ENCODE measurements around the gene MRPL23.

Gene MRPL23

DNA sequence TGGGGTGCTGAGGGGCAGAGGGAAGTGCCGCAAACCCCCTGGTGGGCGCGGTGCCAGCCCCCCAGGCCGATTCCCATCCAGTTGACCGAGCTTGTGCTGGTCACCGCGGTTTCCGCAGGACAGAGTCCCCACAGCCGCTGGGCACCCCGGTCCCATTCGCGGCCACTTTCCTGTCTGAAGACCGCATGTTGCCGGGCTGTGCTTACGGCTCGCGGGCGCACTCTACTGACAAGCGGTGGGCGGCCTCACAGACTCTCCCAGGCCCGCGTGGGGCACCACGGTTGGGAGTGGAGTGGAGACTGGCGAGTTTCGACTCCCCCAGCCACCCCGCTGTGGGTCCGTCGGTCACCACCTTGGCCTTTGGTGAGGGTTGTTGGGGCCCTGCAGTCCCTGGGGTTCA lies 51.2 kb downstream of the MRPL23 start:
- DNase-seq = no peak

DNA sequence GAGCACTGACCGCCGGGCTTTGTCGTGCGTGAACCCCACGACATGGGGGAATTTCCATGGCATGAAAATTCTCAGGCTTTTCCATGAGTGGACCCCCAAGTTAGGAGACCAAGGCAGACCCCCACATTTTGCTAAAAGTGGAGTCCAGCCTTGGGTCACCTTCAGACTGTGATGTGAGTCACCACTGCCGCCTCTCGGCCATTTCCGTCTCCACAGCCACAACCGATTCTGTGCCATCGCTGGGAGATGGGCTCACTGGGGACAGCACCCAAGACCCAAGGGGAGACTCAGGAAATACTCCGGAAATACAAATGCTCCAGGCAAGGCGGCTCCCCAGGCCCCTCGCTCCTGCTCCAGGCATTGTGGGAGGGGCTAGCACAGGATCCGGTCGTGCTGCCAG lies 51.7 kb downstream of the MRPL23 start:
- DNase-seq = no peak

DNA sequence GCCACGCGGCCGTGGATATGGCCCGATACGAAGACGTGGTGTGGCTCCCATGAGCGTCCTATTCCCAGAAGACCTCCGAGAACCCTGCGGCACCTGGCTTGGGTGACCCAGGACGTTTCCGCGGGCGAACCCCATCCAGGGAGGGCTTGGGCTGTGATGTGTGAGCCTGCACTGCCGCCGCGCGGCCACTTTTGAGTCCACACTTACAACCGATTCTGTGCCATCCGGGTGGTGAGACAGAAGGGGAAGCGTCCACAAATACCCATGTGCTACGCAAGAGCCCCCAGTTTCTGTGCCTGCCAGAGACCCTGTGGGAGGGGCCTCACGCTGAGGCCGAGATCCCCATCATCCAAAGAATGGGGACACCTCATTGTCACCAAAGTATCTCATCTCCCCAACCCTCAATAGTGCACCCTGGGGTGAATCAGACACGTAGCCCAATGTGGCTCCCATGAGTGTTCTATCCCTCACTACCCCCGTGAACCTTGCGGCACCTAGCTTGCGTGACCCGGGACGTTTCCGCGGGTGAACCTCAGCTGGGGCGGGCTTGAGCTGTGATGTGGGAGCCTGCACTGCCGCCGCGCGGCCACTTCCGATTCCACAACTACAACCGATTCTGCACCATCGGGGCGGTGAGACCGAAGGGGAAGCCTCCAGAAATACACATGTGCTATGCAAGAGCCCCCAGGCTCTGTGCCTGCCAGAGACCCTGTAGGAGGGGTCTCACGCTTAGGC lies 55.1 kb downstream of the MRPL23 start:
- DNase-seq = no peak

DNA sequence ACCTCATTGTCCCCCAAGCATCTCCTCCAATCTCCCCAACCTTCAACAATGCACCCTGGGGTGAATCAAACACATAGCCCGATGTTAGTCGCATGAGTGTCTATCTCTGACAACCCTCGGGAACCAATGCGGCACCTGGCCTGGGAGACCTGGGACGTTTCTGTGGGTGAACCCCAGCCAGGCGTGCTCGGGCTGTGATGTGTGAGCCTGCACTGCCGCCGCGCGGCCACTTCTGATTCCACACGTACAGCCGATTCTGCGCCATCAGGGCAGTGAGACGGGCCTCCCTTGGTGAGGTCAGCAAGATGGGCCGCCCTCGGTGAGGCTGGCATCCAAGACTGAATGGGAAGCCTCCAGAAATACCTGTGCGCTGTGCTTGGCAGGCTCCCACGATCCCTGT lies 55.7 kb downstream of the MRPL23 start:
- DNase-seq = no peak

DNA sequence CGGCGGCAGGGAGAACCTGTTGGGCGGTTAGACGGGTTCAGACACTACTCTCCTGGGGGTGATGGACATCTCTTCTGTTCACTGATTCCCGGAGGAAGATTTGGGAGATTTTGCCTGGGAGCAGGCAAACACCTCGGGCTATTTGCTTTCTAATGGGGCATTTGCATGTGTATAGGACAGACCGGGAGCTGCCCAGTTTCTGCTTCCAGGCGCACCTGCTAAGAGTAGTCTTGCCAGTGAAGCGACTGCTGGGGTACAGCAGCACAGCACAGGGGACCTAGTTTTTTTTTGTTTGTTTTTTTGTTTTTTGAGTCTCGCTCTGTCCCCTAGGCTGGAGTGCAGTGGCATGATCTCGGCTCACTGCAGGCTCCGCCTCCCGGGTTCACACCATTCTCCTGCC lies 57.3 kb downstream of the MRPL23 start:
- DNase-seq = no peak
